Suprapubic skin (tissue), 4 donors: ENCODE data around the gene SERHL2.

Experiments used
- EP300 ChIP-seq: sonication (generic); formaldehyde crosslinking; IDR thresholded peaks from one replicate; pipeline ENCODE4 v1.6.1; 2017; ENCODE audit warnings: antibody characterized with exemption
- POLR2A ChIP-seq, 2 donors: fragments of 450-650 bp; IDR thresholded peaks; one replicate each; pipeline ENCODE4 v1.6.1; 2017; ENCODE audit warnings: antibody characterized with exemption in 2 of 2, mild to moderate bottlenecking in 2 of 2, moderate library complexity in 2 of 2
- POLR2AphosphoS5 ChIP-seq, 3 donors: sonication (generic); formaldehyde crosslinking; IDR thresholded peaks; one replicate each; pipeline ENCODE4 v1.6.1; 2017; ENCODE audit warnings: antibody characterized with exemption in 3 of 3
- TF ChIP-seq, protein P1 (sequence below), 2 donors: fragments of 200-600 bp in 1 of 2; fragments of 450-650 bp in 1 of 2; sonication (generic) in 1 of 2; IDR thresholded peaks; one replicate each; pipeline ENCODE4 v1.5.1; 2016 to 2019; ENCODE audit warnings: antibody characterized with exemption in 2 of 2, mild to moderate bottlenecking in 1 of 2, moderate library complexity in 1 of 2

DNA sequence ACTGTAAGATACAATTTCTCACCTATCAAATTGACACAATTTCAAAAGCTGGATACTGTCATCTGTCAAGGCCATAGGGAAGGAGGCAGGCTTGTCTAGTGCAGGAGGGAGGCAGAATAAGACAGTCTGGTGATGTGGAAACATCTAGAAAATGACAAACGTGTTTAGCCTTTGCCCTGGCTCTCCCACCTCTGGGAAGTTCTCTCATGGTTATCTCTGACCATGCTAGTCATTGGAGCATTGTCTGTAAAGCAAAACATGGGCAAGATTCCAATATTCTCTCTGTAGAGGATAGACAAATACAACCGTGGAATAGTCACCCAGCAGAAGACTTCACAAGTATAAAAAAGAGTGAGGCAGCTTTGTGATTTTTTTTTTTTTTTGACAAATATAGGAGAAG lies 9.1 kb upstream of the SERHL2 start:
- TF ChIP-seq, protein P1, sequence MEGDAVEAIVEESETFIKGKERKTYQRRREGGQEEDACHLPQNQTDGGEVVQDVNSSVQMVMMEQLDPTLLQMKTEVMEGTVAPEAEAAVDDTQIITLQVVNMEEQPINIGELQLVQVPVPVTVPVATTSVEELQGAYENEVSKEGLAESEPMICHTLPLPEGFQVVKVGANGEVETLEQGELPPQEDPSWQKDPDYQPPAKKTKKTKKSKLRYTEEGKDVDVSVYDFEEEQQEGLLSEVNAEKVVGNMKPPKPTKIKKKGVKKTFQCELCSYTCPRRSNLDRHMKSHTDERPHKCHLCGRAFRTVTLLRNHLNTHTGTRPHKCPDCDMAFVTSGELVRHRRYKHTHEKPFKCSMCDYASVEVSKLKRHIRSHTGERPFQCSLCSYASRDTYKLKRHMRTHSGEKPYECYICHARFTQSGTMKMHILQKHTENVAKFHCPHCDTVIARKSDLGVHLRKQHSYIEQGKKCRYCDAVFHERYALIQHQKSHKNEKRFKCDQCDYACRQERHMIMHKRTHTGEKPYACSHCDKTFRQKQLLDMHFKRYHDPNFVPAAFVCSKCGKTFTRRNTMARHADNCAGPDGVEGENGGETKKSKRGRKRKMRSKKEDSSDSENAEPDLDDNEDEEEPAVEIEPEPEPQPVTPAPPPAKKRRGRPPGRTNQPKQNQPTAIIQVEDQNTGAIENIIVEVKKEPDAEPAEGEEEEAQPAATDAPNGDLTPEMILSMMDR (IDR thresholded peaks at IDR 0.05) = no peak
- no peak for TF ChIP-seq POLR2A (IDR thresholded peaks at IDR 0.05)
- no peak for TF ChIP-seq POLR2AphosphoS5 (IDR thresholded peaks at IDR 0.05)
- no peak for TF ChIP-seq EP300
